H9 (cell line): ENCODE results near the gene WNT10A. TPM values are rescaled to one million over a fixed set of nuclear protein-coding genes. Genes with fewer than 3 reads are reported as not detected.

ENCODE experiments used
- DNase-seq: peaks from one replicate; pipeline ENCODE4 v3.0.0-alpha.2; 2017
- H2AFZ ChIP-seq: one replicate; pipeline ENCODE4 v1.6.1; 2013; ENCODE audit warnings: mild to moderate bottlenecking, low read length, control low read depth, moderate library complexity
- H2AK5ac ChIP-seq: 2 replicates; pipeline ENCODE4 v1.6.1; 2013; ENCODE audit warnings: low read length, control low read depth, mixed read lengths; ENCODE audit not compliant: insufficient read length
- H2BK120ac ChIP-seq: one replicate; pipeline ENCODE4 v1.6.1; 2013; ENCODE audit warnings: low read depth, mild to moderate bottlenecking, low read length, control low read depth, inconsistent platforms; ENCODE audit not compliant: poor library complexity, severe bottlenecking
- H2BK12ac ChIP-seq: 2 replicates; pipeline ENCODE4 v1.6.1; 2013; ENCODE audit warnings: low read length, control low read depth, mixed read lengths, low read depth; ENCODE audit not compliant: insufficient read length
- H2BK15ac ChIP-seq: 2 replicates; pipeline ENCODE4 v1.6.1; 2013; ENCODE audit warnings: low read depth, low read length, control low read depth
- H2BK20ac ChIP-seq: one replicate; pipeline ENCODE4 v1.6.1; 2013; ENCODE audit warnings: low read depth, mild to moderate bottlenecking, low read length, control low read depth, inconsistent platforms; ENCODE audit not compliant: poor library complexity, severe bottlenecking
- H2BK5ac ChIP-seq: 2 replicates; pipeline ENCODE4 v1.6.1; 2013; ENCODE audit warnings: low read length, control low read depth, mixed read lengths; ENCODE audit not compliant: insufficient read length
- H3K14ac ChIP-seq: 2 replicates; pipeline ENCODE4 v1.6.1; 2013; ENCODE audit warnings: low read length, control low read depth; ENCODE audit not compliant: insufficient read depth
- H3K18ac ChIP-seq: 2 replicates; pipeline ENCODE4 v1.6.1; 2013; ENCODE audit warnings: low read depth, mild to moderate bottlenecking, mixed read lengths, low read length, control low read depth; ENCODE audit not compliant: insufficient read length
- H3K23ac ChIP-seq: 2 replicates; pipeline ENCODE4 v1.6.1; 2013; ENCODE audit warnings: low read length, control low read depth, mixed read lengths, low read depth; ENCODE audit not compliant: insufficient read length
- H3K23me2 ChIP-seq: 2 replicates; pipeline ENCODE4 v1.6.1; 2013; ENCODE audit warnings: low read depth, mild to moderate bottlenecking, mixed read lengths, low read length, control low read depth; ENCODE audit not compliant: insufficient read length, poor library complexity, severe bottlenecking
- H3K27ac ChIP-seq: 2 replicates; pipeline ENCODE4 v1.5.1; 2013; ENCODE audit warnings: low read length, control low read depth, mixed read lengths, low read depth; ENCODE audit not compliant: insufficient read length
- H3K27me3 ChIP-seq: 2 replicates; pipeline ENCODE4 v1.6.1; 2013; ENCODE audit warnings: low read length, control low read depth, inconsistent platforms; ENCODE audit not compliant: insufficient read depth
- H3K4ac ChIP-seq: 2 replicates; pipeline ENCODE4 v1.6.1; 2013; ENCODE audit warnings: low read depth, mild to moderate bottlenecking, control low read depth, inconsistent platforms, low read length, moderate library complexity
- H3K4me1 ChIP-seq: 2 replicates; pipeline ENCODE4 v1.6.1; 2013; ENCODE audit warnings: low read length, control low read depth, inconsistent platforms; ENCODE audit not compliant: insufficient read depth
- H3K4me2 ChIP-seq: 2 replicates; pipeline ENCODE4 v1.6.1; 2013; ENCODE audit warnings: low read length, control low read depth, mixed read lengths; ENCODE audit not compliant: insufficient read length, insufficient read depth
- H3K56ac ChIP-seq: 2 replicates; pipeline ENCODE4 v1.6.1; 2013; ENCODE audit warnings: low read depth, mild to moderate bottlenecking, mixed read lengths, low read length, control low read depth; ENCODE audit not compliant: insufficient read length
- H3K79me1 ChIP-seq: 2 replicates; pipeline ENCODE4 v1.6.1; 2013; ENCODE audit warnings: low read depth, mild to moderate bottlenecking, moderate library complexity, low read length, control low read depth, inconsistent platforms; ENCODE audit not compliant: insufficient read depth, poor library complexity, severe bottlenecking
- H3K79me2 ChIP-seq: 2 replicates; pipeline ENCODE4 v1.6.1; 2013; ENCODE audit warnings: low read length, control low read depth, inconsistent platforms; ENCODE audit not compliant: insufficient read depth
- H3K9ac ChIP-seq: 2 replicates; pipeline ENCODE4 v1.6.1; 2013; ENCODE audit warnings: low read length, control low read depth, mixed read lengths; ENCODE audit not compliant: insufficient read length; ENCODE audit errors: extremely low read depth
- H3K9me3 ChIP-seq: one replicate; pipeline ENCODE4 v1.6.1; 2013; ENCODE audit warnings: low read depth, low read length, inconsistent platforms; ENCODE audit not compliant: control insufficient read depth
- H3T11ph ChIP-seq: one replicate; pipeline ENCODE4 v1.6.1; 2013; ENCODE audit warnings: mild to moderate bottlenecking, low read length, control low read depth, inconsistent platforms
- H4K20me1 ChIP-seq: one replicate; pipeline ENCODE4 v1.6.1; 2013; ENCODE audit not compliant: control insufficient read depth, insufficient read length, insufficient read depth
- H4K5ac ChIP-seq: 2 replicates; pipeline ENCODE4 v1.6.1; 2013; ENCODE audit warnings: low read depth, mild to moderate bottlenecking, mixed read lengths, low read length, control low read depth; ENCODE audit not compliant: insufficient read length
- H4K8ac ChIP-seq: replicated peaks from 2 replicates; pipeline ENCODE4 v1.6.1; 2013; ENCODE audit warnings: low read length, control low read depth, mixed read lengths, low read depth; ENCODE audit not compliant: insufficient read length
- H4K91ac ChIP-seq: 2 replicates; pipeline ENCODE4 v1.6.1; 2013; ENCODE audit warnings: low read depth, mild to moderate bottlenecking, moderate library complexity, mixed read lengths, low read length, control low read depth; ENCODE audit not compliant: insufficient read length
- H3K27ac Mint-ChIP-seq, 3 experiments: 2 replicates in 2 of 3; 3 replicates in 1 of 3; pipeline ENCODE4 v1.8.0; 2020 to 2021; ENCODE audit warnings: mixed read lengths in 3 of 3, mild to moderate bottlenecking in 1 of 3, moderate library complexity in 1 of 3
- H3K27me3 Mint-ChIP-seq: 2 replicates; pipeline ENCODE4 v1.8.0; 2021; ENCODE audit warnings: low read depth, mild to moderate bottlenecking, moderate library complexity, mixed read lengths
- H3K36me3 Mint-ChIP-seq, 3 experiments: 2 replicates in 2 of 3; 3 replicates in 1 of 3; pipeline ENCODE4 v1.8.0; 2020 to 2021; ENCODE audit warnings: low read depth in 3 of 3, mixed read lengths in 3 of 3; ENCODE audit not compliant: insufficient read depth in 1 of 3
- H3K4me1 Mint-ChIP-seq, 2 experiments: 2 replicates each; pipeline ENCODE4 v1.8.0; 2020; ENCODE audit warnings: mixed read lengths in 2 of 2
- H3K4me3 Mint-ChIP-seq, 2 experiments: 2 replicates in 1 of 2; 3 replicates in 1 of 2; pipeline ENCODE4 v1.8.0; 2020 to 2021; ENCODE audit warnings: mild to moderate bottlenecking in 2 of 2, mixed read lengths in 2 of 2, moderate library complexity in 1 of 2
- H3K9me3 Mint-ChIP-seq, 2 experiments: 2 replicates in 1 of 2; 3 replicates in 1 of 2; pipeline ENCODE4 v1.8.0; 2020; ENCODE audit warnings: mild to moderate bottlenecking in 2 of 2, mixed read lengths in 2 of 2, moderate library complexity in 1 of 2
- WGBS: extraction: QIAGEN DNeasy Blood & Tissue Kit; methylation state at CpG from one replicate; pipeline ENCODE4 v1.1.7; 2013; ENCODE audit warnings: missing lambda C conversion rate, low lambda C conversion rate, mixed read lengths; ENCODE audit not compliant: insufficient read length; ENCODE audit errors: extremely low coverage; 5-methylcytosine and 5-hydroxymethylcytosine counted together
- total RNA-seq: library from RNA; stranded (reverse); gene quantifications from 2 replicates; pipeline ENCODE4 v1.2.1, GENCODE V29; 2021
- TF ChIP-seq, protein P1 (sequence below): fragments of 200-600 bp; sonication (generic); conservative IDR thresholded peaks from 3 replicates; pipeline ENCODE4 v1.8.0; 2021; ENCODE audit warnings: antibody characterized with exemption, mild to moderate bottlenecking

The WNT10A gene
- total RNA-seq, 1 experiment from 2014 or later, result not detected

- H2AFZ ChIP-seq, result no peak overlapping the region
- H3K9me3 Mint-ChIP-seq, result no peaks in the 10 kb centered on the region; a peak in 1 of 5 replicates
- H3K79me1 ChIP-seq, result no peaks in the 10 kb centered on the region
- no peaks in the 10 kb centered on the region for H4K20me1 ChIP-seq
- H3K27me3 Mint-ChIP-seq, result peaks cover 22% of the 10 kb centered on the region
- H3K27ac ChIP-seq, result no peak overlapping the region
- no peaks in the 10 kb centered on the region for H3K4me1 ChIP-seq
- H2BK20ac ChIP-seq, result no peak overlapping the region
- H3K4me1 Mint-ChIP-seq, result peaks cover 3 to 5% of the 10 kb centered on the region in 2 experiments; a peak in 1 of 4 replicates
- no peak overlapping the region for H4K5ac ChIP-seq
- no peak overlapping the region for H3K27ac Mint-ChIP-seq
- H2BK12ac ChIP-seq, result no peak overlapping the region
- no peak overlapping the region for H3K9ac ChIP-seq
- no peak overlapping the region for H3K18ac ChIP-seq
- TF ChIP-seq, protein P1, sequence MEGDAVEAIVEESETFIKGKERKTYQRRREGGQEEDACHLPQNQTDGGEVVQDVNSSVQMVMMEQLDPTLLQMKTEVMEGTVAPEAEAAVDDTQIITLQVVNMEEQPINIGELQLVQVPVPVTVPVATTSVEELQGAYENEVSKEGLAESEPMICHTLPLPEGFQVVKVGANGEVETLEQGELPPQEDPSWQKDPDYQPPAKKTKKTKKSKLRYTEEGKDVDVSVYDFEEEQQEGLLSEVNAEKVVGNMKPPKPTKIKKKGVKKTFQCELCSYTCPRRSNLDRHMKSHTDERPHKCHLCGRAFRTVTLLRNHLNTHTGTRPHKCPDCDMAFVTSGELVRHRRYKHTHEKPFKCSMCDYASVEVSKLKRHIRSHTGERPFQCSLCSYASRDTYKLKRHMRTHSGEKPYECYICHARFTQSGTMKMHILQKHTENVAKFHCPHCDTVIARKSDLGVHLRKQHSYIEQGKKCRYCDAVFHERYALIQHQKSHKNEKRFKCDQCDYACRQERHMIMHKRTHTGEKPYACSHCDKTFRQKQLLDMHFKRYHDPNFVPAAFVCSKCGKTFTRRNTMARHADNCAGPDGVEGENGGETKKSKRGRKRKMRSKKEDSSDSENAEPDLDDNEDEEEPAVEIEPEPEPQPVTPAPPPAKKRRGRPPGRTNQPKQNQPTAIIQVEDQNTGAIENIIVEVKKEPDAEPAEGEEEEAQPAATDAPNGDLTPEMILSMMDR, result no peak
- no peak overlapping the region for H2BK120ac ChIP-seq
- H3K36me3 Mint-ChIP-seq, result no peaks in the 10 kb centered on the region
- H3K79me2 ChIP-seq, result no peaks in the 10 kb centered on the region
- no peak overlapping the region for H2AK5ac ChIP-seq
- no peak overlapping the region for H3K4me3 Mint-ChIP-seq
- no peak overlapping the region for H2BK15ac ChIP-seq
- no peak overlapping the region for H3K23ac ChIP-seq
- no peak overlapping the region for H4K8ac ChIP-seq
- no peaks in the 10 kb centered on the region for H3K23me2 ChIP-seq
- no peak overlapping the region for H3T11ph ChIP-seq
- no peak overlapping the region for H3K56ac ChIP-seq
- H3K14ac ChIP-seq, result no peak overlapping the region
- no CpG with 5 or more reads among the region's 3 CpGs for WGBS
- DNase-seq, result no peak
- no peaks in the 10 kb centered on the region for H3K9me3 ChIP-seq
- H3K27me3 ChIP-seq, result no peaks in the 10 kb centered on the region
- no peak overlapping the region for H4K91ac ChIP-seq
- no peak overlapping the region for H2BK5ac ChIP-seq
- no peak overlapping the region for H3K4ac ChIP-seq
- H3K4me2 ChIP-seq, result no peak overlapping the region
Measured at GRCh38 chr2:218832520-218832919, 48.1 kb upstream of the WNT10A start.
